HG02938 (cell line): ENCODE results near the gene CNDP2.

Experiments used
- ATAC-seq: cut with Tn5 transposase; IDR thresholded peaks from one replicate; pipeline ENCODE4 v1.9.1; 2021; ENCODE audit warnings: mild to moderate bottlenecking, moderate library complexity; ENCODE audit not compliant: unreplicated experiment

Gene CNDP2

DNA sequence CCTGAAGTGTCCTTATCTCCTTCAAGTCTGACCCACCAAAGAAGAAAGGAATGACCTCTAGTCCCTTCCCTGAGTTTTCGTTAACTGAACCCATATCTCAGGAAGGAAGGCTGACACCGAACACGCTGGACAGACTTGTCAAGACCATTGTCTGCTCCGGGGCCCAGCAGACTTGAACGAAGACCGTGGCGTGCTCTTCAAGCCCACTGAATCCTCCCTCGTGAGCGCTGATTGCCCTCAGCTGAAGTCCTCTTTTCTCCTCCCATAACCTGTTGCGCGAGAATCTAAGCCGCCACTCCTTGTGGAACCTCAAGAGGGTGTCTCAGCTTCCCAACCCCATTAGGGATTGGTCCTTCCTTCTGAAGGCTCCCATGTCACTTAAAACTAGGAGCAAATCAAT, 37.5 kb downstream of the CNDP2 start:
- no peak for ATAC-seq

GRCh38 chr18:74534150-74534969, 38.2 kb downstream of the CNDP2 start, which contains the start of gene CNDP1:
Gene CNDP1 (plus strand): TSS chr18:74534500. CDS start chr18:74534668, 168 bp downstream.
- no peak for ATAC-seq

- no peak for ATAC-seq
Measured at GRCh38 chr18:74534981-74535649, 39.0 kb downstream of the CNDP2 start.

GRCh38 chr18:74539289-74539688, 43.1 kb downstream of the CNDP2 start:
- no peak for ATAC-seq

DNA sequence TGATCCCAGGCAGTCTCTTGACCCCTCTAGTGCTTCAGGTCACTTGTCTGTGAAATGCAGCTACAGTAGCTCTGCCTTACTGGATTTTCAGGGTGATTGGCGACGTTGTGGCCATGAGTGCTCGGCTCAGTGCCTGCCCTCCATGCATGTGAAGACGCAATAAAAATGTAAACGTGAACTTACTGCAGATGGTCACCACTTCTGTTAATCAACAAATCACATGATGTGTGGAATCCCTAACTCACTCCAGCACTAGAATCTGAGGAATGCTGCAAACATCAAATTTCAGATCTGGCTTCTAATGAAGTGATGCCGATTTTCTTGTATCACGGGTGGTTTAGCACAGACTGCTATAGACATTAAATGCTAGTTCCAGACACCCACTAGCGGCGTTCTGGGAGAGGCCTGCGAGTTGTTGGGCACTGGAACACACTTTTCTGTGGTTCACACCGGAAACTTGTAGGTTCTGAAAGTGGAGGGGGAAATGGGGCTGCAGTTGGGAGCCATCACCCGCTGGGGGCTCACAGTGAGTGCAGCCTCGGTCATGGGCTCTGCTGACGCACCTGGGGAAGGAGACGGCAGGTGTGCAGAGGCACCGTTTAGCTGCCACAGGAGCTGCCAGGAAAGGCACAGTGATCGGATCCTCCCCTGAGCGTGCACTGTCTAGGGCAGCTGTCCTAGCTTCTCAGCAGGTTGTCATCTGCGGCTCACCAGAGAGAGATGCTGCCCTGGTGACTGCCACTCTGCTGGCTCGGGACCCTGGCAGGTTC, 44.7 kb downstream of the CNDP2 start:
- no peak for ATAC-seq

- ATAC-seq: no peak
Measured at GRCh38 chr18:74541703-74542555, 45.8 kb downstream of the CNDP2 start.

- ATAC-seq: no peak
Measured at GRCh38 chr18:74544898-74545297, 48.7 kb downstream of the CNDP2 start.

DNA sequence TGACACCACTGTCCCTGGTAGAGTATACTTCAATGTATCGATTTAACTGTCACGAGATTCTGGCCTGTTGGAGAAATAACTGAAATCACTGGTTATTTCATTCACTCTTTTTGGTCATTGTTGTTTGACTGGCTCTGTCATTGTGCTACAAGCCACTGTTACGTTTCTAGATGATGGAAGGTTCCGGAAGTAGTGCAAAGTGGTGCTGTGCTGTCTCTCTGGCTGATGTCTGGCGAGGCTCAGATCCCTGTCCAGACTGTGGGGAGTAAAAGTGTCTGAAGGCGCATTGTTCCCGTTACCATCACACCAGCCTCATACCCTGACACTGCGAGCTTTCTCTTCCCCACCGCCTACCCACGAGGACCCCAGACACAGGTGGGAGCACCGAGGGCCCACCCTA, 49.8 kb downstream of the CNDP2 start:
- ATAC-seq: no peak

DNA sequence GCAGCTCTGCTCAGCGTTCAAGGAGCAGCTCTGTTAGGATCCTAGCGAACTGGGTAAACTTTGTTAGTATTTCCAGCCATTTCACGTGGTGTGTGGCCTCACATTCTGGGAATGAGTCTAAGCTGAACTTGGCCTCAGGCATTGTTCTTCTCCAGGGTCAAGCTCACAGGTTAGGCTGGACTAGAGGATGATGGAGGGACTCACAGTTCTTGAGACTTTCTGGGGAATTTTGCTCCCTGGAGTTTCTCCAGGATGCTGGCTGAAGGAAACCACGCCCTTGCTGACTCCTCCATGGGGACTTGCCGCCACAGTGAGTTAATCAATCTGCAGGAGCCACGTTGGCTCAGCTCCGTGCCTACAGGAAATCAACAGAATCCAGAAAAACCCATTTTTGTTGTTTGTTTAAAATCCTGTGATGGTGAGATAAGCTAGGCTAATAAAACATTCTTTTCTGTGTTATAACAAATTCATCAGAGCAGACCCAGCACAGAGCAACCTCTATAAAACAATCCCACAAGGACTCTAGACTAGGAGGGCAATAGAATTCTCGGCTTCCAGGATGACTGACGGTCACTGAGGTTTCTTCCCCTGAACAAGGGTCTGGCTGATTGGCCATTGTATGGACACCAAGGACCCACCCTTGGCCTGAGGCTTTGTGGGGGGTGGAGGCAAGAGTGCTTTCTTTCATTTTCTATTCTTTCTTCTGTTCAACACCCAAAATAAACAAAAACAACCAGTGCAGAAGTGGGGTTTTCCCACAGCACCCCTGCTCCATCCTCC, 50.8 kb downstream of the CNDP2 start:
- no peak for ATAC-seq

- ATAC-seq: no peak
Measured at GRCh38 chr18:74547860-74548259, 51.7 kb downstream of the CNDP2 start.

DNA sequence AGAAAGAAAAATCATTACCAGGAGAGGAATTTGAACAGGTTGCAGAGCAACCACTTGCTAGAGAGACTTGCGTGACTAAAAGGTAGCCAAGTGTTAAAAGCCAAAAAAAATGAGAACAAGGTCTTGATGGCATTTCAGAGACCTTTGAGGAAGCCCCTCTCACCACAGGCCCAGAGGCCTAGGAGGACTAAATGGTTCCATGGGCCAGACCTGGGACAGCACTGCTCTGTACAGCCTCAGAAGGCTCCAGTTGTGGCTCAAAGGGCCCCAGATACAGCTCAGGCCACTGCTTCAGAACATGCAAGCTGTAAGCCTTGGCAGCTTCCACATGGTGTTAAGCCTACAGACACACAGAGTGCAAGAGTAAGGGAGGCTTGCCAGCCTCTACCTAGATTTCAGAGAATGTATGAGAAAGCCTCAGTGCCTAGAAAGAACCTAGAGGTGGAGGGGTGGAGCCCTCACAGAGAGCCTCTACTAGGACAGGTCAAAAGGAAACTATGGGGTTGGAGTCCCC, 53.5 kb downstream of the CNDP2 start:
- no peak for ATAC-seq

- ATAC-seq: no peak
Measured at GRCh38 chr18:74550886-74551285, 54.7 kb downstream of the CNDP2 start.

- no peak for ATAC-seq
Measured at GRCh38 chr18:74551452-74551851, 55.3 kb downstream of the CNDP2 start.

DNA sequence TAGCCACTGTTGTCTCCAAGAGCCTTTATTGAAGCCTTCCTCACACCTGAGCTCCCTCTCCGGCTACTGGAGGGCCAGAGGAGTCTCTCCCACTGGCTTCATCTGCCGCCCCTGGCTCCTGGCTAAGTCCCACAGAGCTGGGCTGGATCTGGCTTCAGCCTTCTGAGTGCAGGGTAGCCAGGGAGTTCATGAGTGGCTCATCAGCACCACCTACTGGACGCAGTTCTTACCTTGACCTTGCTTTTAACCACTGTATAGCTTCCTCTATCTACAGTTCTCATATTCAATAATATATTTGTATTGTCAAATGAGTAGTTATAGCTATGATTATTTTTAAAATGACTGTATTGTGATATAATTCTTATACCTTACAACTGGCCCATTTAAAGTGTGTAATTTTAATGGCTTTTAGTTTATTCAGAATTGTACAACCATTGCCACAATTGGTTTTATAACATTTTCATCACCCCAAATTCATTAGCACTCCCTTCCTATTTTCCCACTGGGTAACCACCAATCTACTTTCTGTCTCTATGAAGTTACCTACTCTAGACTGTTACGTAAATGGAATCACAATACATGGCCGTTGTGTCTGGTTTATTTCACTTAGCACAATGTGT, 55.9 kb downstream of the CNDP2 start:
- ATAC-seq: peak; percentile 99

- no peak for ATAC-seq
Measured at GRCh38 chr18:74556126-74556525, 60.0 kb downstream of the CNDP2 start.

DNA sequence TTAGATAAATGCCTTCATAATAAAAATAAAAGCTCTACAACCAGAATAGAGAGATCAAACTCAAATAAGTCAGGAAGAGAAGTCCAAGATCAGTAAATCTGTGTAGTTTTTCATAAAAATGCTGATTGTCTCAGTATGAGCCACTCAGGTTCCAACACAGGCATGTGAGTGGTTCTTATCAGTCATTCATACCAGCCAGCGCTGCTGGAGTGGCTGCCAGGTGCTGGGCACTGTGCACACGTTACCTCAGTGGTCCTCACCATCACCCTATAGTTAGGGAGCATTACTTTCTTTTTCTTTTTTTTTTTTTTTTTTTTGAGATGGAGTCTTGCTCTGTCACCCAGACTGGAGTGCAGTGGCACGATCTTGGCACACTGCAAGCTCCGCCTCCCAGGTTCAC, 61.9 kb downstream of the CNDP2 start:
- no peak for ATAC-seq

DNA sequence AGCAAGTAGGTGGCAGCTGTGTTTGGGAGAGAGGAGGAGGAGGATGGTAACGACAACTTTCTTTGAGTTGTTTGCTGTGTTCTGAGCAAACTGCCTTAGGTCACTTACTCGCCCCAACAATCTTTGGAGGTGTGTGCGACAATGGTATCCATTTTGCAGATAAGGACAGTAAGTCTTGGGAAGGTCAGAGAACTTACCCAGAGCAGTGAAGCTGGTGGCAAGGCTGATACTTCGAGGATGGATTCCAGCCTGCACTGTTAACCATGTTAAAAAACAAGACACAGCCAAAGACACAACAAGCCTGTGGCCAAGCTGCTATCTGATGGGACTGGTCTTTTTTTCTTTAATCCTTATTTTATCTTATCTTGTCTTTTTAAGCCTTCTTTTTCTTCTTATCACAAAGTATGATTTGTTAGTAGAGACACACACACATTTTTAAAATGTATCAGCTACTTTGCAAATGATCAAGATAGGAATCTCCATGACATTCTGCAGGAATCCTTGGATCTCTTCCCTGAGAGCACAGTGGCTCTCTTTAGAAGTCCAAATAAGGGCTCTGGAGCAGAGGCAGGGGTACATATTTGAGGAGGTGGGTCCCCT, 66.1 kb downstream of the CNDP2 start:
- no peak for ATAC-seq

DNA sequence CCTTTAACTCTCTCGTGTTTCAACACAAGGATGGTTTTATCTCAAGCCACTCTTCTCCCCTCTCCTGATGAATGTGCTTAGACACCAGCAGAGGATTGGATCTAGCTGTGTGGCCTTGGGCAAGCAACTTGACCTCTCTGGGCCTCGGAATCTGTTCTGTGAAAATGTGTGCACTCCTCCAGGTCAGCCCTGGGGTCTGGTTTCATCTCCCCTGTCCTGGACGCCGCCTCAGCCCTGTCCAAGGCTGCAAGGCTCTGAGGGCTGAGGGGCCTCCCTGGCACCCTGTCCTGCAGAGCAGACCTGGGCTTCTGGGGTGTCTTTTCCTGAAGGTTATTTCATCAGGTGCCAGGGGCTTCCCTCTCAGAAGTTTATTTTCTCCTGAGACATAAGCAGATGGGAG, 66.6 kb downstream of the CNDP2 start:
- no peak for ATAC-seq

GRCh38 chr18:74563999-74564398, 67.8 kb downstream of the CNDP2 start:
- no peak for ATAC-seq
